8988T (cell line): ENCODE results near the gene SPACA6.

Source experiments
- DNase-seq: peaks from one replicate; pipeline ENCODE4 v3.0.0; 2011

Gene SPACA6

GRCh38 chr19:51739466-51740213 is 46.5 kb downstream of the SPACA6 start:
- no peak for DNase-seq

DNA sequence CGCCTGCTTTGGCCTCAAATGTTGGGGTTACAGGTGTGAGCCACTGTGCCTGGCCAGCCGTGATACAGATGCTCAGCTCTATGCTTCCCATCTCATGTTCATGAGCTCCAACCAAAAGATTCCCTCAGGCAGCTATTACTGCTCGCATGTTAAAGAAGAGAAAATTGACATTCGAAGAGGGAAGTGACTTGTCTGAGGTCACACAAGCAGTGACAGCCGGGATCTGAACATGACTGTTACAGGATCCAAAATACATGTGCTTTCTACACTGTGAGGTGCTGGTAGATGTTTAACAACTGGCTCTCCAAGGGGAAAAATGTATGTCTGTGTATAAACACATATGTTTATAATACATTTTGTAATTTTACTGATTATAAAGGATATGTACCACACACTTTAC is 47.2 kb downstream of the SPACA6 start:
- no peak for DNase-seq

DNA sequence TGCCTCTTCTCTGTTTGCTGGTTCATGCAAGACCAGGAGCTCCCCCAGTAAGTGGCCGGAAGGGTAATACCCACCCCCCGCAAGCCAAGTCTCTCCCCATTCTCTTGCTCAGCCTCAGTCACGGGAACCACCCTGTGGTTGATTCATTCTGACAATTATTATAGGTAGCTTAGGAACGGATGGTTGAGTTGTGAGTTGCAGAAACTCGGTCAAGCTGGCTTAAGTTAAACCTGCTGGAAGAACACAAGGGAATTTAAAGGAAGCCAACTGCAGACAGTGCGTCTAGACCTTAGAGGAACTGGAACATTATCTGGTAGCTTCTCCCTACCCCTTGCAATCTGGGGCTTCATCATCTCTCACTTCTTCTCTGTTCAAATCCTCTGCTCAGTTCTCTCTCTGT is 49.7 kb downstream of the SPACA6 start:
- no peak for DNase-seq

- no peak for DNase-seq
Measured at GRCh38 chr19:51743405-51743804, 50.3 kb downstream of the SPACA6 start.

DNA sequence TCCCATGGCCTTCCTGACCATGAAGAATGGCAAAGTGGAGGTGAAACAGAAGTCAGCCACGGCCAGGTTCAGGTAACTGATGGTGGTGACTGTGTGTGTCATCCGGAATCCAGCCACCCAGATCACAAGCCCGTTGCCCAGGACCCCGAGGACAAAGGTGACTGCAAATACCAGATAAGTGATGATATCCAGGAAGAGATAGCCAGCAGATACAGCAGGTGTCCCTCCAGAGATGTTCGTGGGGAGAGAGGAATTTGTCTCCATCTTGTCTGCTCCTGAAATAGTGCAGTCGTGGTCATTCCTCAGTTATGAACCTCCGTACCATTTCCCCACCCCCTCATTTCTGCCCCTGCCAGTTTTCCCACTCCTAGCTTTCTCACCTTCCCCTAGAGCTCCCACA is 53.6 kb downstream of the SPACA6 start:
- no peak for DNase-seq

GRCh38 chr19:51749979-51750378 is 56.8 kb downstream of the SPACA6 start:
- no peak for DNase-seq

DNA sequence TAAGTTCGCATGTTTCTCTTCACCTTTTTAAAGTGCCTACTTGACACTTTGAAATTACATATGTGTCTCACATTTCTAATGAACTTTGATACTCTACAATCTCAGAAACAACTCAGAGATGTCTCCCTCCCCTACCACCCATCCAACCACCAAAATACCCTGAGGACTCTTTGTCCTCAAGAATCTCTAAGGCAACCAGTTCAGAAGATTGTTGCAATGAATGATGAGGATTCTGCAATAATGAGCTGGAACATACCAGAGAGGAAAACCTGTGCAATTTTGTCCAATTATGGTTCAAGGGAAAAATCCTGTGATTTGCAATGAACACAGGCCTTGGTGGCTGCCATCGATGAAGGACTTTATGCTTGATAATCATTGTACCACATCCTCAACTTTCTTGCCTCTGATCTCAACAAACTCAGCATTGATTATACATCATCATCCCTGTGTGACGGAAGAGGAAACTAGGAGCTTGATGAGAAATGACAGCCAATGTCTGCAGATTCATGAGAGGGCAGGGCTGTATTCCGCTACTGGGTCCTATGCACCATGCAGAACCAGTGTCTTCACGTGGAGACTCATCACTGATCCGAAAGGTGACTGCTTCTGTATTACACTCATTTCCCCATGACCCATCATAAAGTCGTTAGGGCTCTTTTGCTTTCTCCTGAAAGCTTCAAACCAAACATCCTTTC is 57.4 kb downstream of the SPACA6 start:
- no peak for DNase-seq

DNA sequence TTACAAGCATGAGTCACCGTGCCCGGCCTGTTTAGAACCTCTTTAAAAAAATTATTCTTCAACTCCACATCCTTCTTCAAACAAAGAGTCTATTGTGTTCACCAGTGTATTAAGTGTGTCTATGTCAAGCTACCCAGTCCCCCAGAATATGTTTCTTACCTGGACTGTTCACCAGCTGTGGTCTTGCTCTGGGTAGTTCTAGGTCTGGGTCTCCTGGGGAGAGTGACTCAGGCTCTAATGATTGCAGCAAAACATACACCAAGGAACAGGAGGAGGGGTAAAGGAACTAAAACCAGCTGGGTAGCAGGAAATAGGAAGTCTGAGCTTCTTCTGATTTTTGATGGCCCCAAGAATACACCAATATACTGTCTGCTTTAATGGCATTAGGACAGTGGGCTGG is 58.5 kb downstream of the SPACA6 start, which contains the start of gene FPR1:
TSS of gene FPR1 (minus strand) at position 224 of the 400 bp plus-strand sequence. CDS start 4,884 bp downstream, outside the sequence.
- DNase-seq, result no peak

- no peak for DNase-seq
Measured at GRCh38 chr19:51754109-51754508, 61.0 kb downstream of the SPACA6 start.

DNA sequence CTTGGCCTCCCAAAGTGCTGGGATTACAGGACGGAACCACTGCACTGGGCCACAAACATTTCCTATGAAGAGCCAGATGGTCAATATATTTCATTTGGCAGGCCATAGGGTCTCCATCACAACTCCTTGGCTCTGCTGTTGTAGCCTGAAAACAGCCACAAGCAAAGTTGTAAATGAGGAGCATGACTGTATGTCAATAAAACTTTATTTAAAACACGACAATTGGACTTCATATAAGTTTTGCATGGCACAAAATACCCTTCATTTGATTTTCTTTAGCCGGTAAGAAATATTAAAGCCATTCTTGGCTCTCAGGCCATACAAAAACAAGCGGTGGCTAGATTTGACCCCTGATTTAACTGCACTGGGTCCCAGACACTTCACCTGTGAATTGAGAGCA is 61.6 kb downstream of the SPACA6 start:
- no peak for DNase-seq
